A673 (cell line): ENCODE measurements around the gene SYT13. TPM values are rescaled to one million over a fixed set of nuclear protein-coding genes. Genes with fewer than 3 reads are reported as not detected.
A peak's percentile ranks its signal among the peaks of the same experiment; 100 is the strongest.

Experiments used
- Bru-seq: library from RNA; stranded (reverse); fragments of 400-500 nt; gene quantifications from one replicate; lab custom pipeline; 2021; lab: Mats Ljungman, UMichigan
- BruChase-seq, 2 experiments: library from RNA; stranded (reverse); fragments of 400-500 nt; gene quantifications; one replicate each; lab custom pipeline; 2021; lab: Mats Ljungman, UMichigan
- BruUV-seq: library from RNA; stranded (reverse); fragments of 400-500 nt; replicated peaks from 2 replicates; lab custom pipeline; 2021; lab: Mats Ljungman, UMichigan
- CTCF ChIA-PET: fragments of 300-600 bp; sonication (Branson Sonifier 250); formaldehyde crosslinking; loops from one replicate; lab custom pipeline; 2022; ENCODE audit warnings: antibody characterized with exemption; lab: Charles Lee
- POLR2A ChIA-PET: fragments of 300-600 bp; sonication (Branson Sonifier 250); formaldehyde crosslinking; loops from one replicate; lab custom pipeline; 2022; ENCODE audit warnings: antibody characterized with exemption; ENCODE audit not compliant: low non-redundant PET; lab: Charles Lee
- DNase-seq: peaks from one replicate; pipeline ENCODE4 v3.0.0-alpha.2; 2015; ENCODE audit warnings: low spot score
- H3K27ac ChIP-seq: fragments of 200-600 bp; sonication (generic); 2 replicates; pipeline ENCODE4 v1.5.1; 2016; ENCODE audit warnings: mixed run types, low read depth, mild to moderate bottlenecking, mixed read lengths, antibody characterized with exemption, low read length; ENCODE audit not compliant: poor library complexity, severe bottlenecking
- H3K27me3 ChIP-seq: fragments of 200-600 bp; sonication (generic); replicated peaks from 2 replicates; pipeline ENCODE4 v1.6.1; 2017; ENCODE audit warnings: mixed run types, low read depth, mild to moderate bottlenecking, mixed read lengths, antibody characterized with exemption, low read length; ENCODE audit not compliant: insufficient read depth, poor library complexity
- H3K36me3 ChIP-seq: fragments of 200-600 bp; sonication (generic); 2 replicates; pipeline ENCODE4 v1.6.1; 2016; ENCODE audit warnings: mixed run types, mild to moderate bottlenecking, mixed read lengths, antibody characterized with exemption, low read length; ENCODE audit not compliant: insufficient read depth, poor library complexity, severe bottlenecking
- H3K4me1 ChIP-seq: fragments of 200-600 bp; sonication (generic); 2 replicates; pipeline ENCODE4 v1.6.1; 2017; ENCODE audit warnings: mixed run types, mild to moderate bottlenecking, mixed read lengths, antibody characterized with exemption, low read length; ENCODE audit not compliant: insufficient read depth, poor library complexity, severe bottlenecking
- H3K4me3 ChIP-seq: fragments of 200-600 bp; sonication (generic); 2 replicates; pipeline ENCODE4 v1.5.1; 2016; ENCODE audit warnings: low read depth, mixed run types, mild to moderate bottlenecking, mixed read lengths, low read length; ENCODE audit not compliant: poor library complexity, severe bottlenecking
- H3K9me3 ChIP-seq: fragments of 200-600 bp; sonication (generic); 2 replicates; pipeline ENCODE4 v1.6.1; 2016; ENCODE audit warnings: mixed run types, low read depth, mild to moderate bottlenecking, mixed read lengths, antibody characterized with exemption, low read length; ENCODE audit not compliant: poor library complexity, severe bottlenecking
- EZH2 ChIP-seq: fragments of 200-600 bp; sonication (generic); IDR thresholded peaks from 2 replicates; pipeline ENCODE4 v1.6.1; 2017; ENCODE audit warnings: borderline replicate concordance, low read depth, mild to moderate bottlenecking, mixed read lengths, antibody characterized with exemption, low read length; ENCODE audit not compliant: poor library complexity, severe bottlenecking
- intact Hi-C: fragments of 100-400 bp; cut with micrococcal nuclease; formaldehyde crosslinking; loops from one replicate; pipeline ENCODE4 v1.10.0; 2022; ENCODE audit not compliant: unreplicated experiment
- long read RNA-seq: library from polyadenylated mRNA; stranded (forward); transcript quantifications from one replicate; pipeline ENCODE4 v2.0.0, GENCODE V29; 2022
- total RNA-seq: library from RNA; stranded (reverse); gene quantifications from 2 replicates; pipeline ENCODE4 v1.2.3, GENCODE V29; 2021
- TF ChIP-seq, protein P1 (sequence below): fragments of 300-800, 200-600 bp; sonication (generic); conservative IDR thresholded peaks from 2 replicates; pipeline ENCODE4 v1.5.1; 2017; ENCODE audit warnings: low read depth, mild to moderate bottlenecking, antibody characterized with exemption, low read length, moderate library complexity, mixed read lengths

The SYT13 gene, protein sequence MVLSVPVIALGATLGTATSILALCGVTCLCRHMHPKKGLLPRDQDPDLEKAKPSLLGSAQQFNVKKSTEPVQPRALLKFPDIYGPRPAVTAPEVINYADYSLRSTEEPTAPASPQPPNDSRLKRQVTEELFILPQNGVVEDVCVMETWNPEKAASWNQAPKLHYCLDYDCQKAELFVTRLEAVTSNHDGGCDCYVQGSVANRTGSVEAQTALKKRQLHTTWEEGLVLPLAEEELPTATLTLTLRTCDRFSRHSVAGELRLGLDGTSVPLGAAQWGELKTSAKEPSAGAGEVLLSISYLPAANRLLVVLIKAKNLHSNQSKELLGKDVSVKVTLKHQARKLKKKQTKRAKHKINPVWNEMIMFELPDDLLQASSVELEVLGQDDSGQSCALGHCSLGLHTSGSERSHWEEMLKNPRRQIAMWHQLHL
- total RNA-seq (0.30 and 0.83 TPM in 2 replicates), Bru-seq, nascent RNA (percentile 17 among the genes with signal in this experiment), BruChase-seq, experiment 1, labeled RNA remaining after a 2-hour chase (percentile 16 among the genes with signal in this experiment), BruChase-seq, experiment 2, labeled RNA remaining after a 6-hour chase (percentile 21 among the genes with signal in this experiment)
- long read RNA-seq, full-length matches to known transcripts = 1 of 1 reads
- long read RNA-seq, partial matches to known transcripts = 0 of 1 reads
- long read RNA-seq, other reads (novel, unspliced or antisense) = 0 of 1 reads

DNA sequence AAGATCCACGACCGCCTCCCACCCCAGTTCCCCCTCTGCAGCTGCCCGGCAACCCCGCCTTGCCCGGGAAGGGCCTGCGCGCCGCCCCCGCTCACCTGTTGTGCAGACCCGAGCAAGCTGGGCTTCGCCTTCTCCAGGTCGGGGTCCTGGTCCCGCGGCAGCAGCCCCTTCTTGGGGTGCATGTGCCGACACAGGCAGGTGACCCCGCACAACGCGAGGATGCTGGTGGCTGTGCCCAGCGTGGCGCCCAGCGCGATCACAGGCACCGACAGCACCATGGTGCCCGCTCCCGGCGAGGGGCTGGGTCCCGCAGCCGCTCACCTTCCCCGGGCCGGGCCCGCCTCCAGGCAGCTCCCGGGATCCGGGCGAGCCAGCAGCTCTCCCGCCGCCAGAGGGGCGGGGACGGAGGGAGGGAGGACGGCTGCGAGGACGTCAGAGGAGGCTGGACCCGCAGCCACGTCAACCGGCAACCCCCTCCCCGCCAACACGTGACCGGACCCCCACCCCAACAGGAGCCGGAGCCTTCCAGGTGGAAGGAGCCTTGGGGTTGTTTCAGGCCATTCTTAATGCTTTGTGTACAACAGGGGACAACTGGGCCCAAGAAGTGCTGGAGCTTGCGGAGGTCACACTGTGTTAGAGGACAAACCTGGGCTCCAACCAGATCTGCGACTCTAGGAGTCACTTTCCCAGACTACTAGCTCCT is at the start of gene SYT13:
SYT13 (minus strand) TSS at position 412 of the 703 bp plus-strand sequence; CDS start at position 278, 134 bp downstream.
- Histone ChIP-seq H3K4me1 (no peaks in the 10 kb centered on the region), H3K27ac (no peak within 1 kb of the TSS), H3K4me3 (peak within 1 kb of the TSS; percentile 12), H3K27me3 (peaks cover 71% of the 10 kb centered on the region), H3K36me3 (no peaks in the 10 kb centered on the region), H3K9me3 (no peaks in the 10 kb centered on the region)
- BruUV-seq = no TSS peak
- ChIA-PET CTCF (interaction anchor here (3.5 kb wide), 1 partner anchor 175 kb away, joined by 11 read pairs; no protein-coding TSS in a partner anchor), POLR2A (no interaction called here)
- no peak for DNase-seq
- intact Hi-C loops = no loop called here
- TF ChIP-seq EZH2 = peak; percentile 91
- TF ChIP-seq, protein P1, sequence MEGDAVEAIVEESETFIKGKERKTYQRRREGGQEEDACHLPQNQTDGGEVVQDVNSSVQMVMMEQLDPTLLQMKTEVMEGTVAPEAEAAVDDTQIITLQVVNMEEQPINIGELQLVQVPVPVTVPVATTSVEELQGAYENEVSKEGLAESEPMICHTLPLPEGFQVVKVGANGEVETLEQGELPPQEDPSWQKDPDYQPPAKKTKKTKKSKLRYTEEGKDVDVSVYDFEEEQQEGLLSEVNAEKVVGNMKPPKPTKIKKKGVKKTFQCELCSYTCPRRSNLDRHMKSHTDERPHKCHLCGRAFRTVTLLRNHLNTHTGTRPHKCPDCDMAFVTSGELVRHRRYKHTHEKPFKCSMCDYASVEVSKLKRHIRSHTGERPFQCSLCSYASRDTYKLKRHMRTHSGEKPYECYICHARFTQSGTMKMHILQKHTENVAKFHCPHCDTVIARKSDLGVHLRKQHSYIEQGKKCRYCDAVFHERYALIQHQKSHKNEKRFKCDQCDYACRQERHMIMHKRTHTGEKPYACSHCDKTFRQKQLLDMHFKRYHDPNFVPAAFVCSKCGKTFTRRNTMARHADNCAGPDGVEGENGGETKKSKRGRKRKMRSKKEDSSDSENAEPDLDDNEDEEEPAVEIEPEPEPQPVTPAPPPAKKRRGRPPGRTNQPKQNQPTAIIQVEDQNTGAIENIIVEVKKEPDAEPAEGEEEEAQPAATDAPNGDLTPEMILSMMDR = no peak

DNA sequence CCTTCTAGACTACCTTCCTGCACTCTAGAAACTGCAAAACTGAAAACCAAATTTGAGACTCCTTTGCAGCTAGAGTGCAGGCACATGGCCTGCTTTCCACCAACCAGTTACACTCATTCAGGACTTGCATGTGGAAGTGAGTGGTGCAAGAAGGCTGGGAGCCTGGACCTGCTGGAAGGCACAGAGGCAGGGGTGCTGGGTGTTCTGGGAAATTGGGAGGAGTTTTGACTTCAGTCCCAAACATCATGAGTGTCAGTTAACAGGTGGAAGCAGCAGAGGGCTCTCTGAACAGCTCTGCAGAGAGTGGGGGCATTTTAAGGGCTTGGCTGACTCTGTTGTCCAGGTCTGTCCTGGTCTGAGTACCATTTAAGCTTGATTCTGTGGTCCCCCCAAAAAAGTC is 49.3 kb upstream of the SYT13 start:
- H3K4me1 ChIP-seq = peaks cover 19% of the 10 kb centered on the region
- H3K4me3 ChIP-seq = no peak overlapping the region
- no peak for DNase-seq
- no peaks in the 10 kb centered on the region for H3K36me3 ChIP-seq
- no peak for TF ChIP-seq EZH2
- TF ChIP-seq, protein P1 = no peak
- no TSS peak for BruUV-seq
- intact Hi-C loops = no loop called here
- ChIA-PET CTCF (interaction anchor here (1.5 to 2.3 kb wide), 2 partner anchors 225 to 436 kb away, joined by 4 to 10 read pairs; no protein-coding TSS in a partner anchor), POLR2A (no interaction called here)
- H3K27ac ChIP-seq = no peak overlapping the region
- no peaks in the 10 kb centered on the region for H3K27me3 ChIP-seq
- H3K9me3 ChIP-seq = no peaks in the 10 kb centered on the region

DNA sequence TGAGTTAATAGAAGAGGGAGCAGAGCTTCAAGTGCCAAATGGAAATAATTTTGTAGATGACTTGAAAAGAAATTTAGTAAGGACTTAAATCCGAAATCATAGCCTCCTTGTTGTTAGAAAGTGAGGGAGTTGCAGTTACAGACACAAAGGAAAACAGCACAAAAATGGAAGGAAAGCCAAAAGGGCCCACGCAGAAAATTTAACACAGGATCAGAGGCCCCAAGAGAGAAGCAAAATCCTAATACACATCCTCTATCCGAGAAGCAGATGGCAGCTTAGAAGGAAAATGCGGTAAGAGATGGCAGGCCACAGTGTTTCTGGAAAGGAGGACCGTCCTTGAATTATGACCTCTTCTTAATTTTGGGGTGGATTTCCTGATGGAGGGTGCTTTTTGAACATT is 48.7 kb upstream of the SYT13 start:
- H3K36me3 ChIP-seq = no peaks in the 10 kb centered on the region
- H3K27ac ChIP-seq = no peak overlapping the region
- no peaks in the 10 kb centered on the region for H3K9me3 ChIP-seq
- H3K4me3 ChIP-seq = no peak overlapping the region
- ChIA-PET CTCF (interaction anchor here (1.5 to 2.3 kb wide), 2 partner anchors 224 to 437 kb away, joined by 4 to 10 read pairs; no protein-coding TSS in a partner anchor), POLR2A (no interaction called here)
- peaks cover 14% of the 10 kb centered on the region for H3K4me1 ChIP-seq
- no peak for TF ChIP-seq EZH2
- TF ChIP-seq, protein P1 = no peak
- no peak for DNase-seq
- no TSS peak for BruUV-seq
- intact Hi-C loops = loop anchor here (5.0 kb wide), 1 partner anchor 83 kb away; no protein-coding TSS in a partner anchor
- no peaks in the 10 kb centered on the region for H3K27me3 ChIP-seq
